ENCODE results near the gene LCN15.

GRCh38 chr9:136805207-136805740 is 41.0 kb upstream of the LCN15 start:
- no peak for TF ChIP-seq CTCF (conservative IDR thresholded peaks at IDR 0.05; ENCODE audit: low read depth, low read length)
- no peak for TF ChIP-seq EZH2phosphoT487 (IDR thresholded peaks at IDR 0.05; ENCODE audit: borderline replicate concordance, low read length)

Data from PC-3 (cell line).